HepG2 (cell line): ENCODE measurements around the gene ULBP2. TPM values are rescaled to one million over a fixed set of nuclear protein-coding genes. Genes with fewer than 3 reads are reported as not detected.

ENCODE experiments used
- ATAC-seq: fragments of 200-7000 bp; cut with Tn5 transposase; 3 replicates; pipeline ENCODE4 v1.9.1; 2020; ENCODE audit warnings: mild to moderate bottlenecking, moderate library complexity
- BruUV-seq: library from RNA; stranded (reverse); fragments of 400-500 nt; replicated peaks from 2 replicates; lab custom pipeline; 2021; lab: Mats Ljungman, UMichigan
- CTCF ChIA-PET: fragments of 300-600 bp; formaldehyde crosslinking; extraction: SDS; loops from one replicate; lab custom pipeline; 2021; ENCODE audit warnings: low total read pairs, inconsistent platforms, low intra/inter-chr PET ratio; lab: Yijun Ruan, JAX
- POLR2A ChIA-PET: fragments of 350-600 bp; sonication (Branson Sonifier 250); formaldehyde crosslinking; loops from one replicate; lab custom pipeline; 2020; ENCODE audit warnings: antibody characterized with exemption, inconsistent platforms; lab: Yijun Ruan, JAX
- DNase-seq: peaks from one replicate; pipeline ENCODE4 v3.0.0-alpha.2; 2015; ENCODE audit warnings: low spot score
- FAIRE-seq: peaks from 3 replicates; lab custom pipeline; 2011; peaks lifted over from hg19 to GRCh38; lab: Jason Lieb, UNC
- H2AFZ ChIP-seq: one replicate; pipeline ENCODE4 v1.6.1; 2011; ENCODE audit warnings: low read length, inconsistent platforms
- H3K27ac ChIP-seq: fragments of 300-600 bp; 3 replicates; pipeline ENCODE4 v1.8.0; 2011; ENCODE audit warnings: mixed run types, mild to moderate bottlenecking, mixed read lengths, low read length, inconsistent platforms; ENCODE audit not compliant: insufficient read depth; ENCODE audit errors: extremely low read length
- H3K27me3 ChIP-seq, 2 experiments: fragments of 200-600 bp in 1 of 2; 2 replicates in 1 of 2; 3 replicates in 1 of 2; pipeline versions ENCODE4 v1.6.0 to v1.8.0; 2011; ENCODE audit warnings: low read length in 2 of 2, mild to moderate bottlenecking in 2 of 2, moderate library complexity in 2 of 2, inconsistent platforms in 1 of 2; ENCODE audit not compliant: insufficient read depth in 2 of 2, control insufficient read depth in 1 of 2
- H3K36me3 ChIP-seq, 2 experiments: fragments of 200-600 bp in 1 of 2; replicated peaks in 1 of 2; 2 replicates in 1 of 2; 3 replicates in 1 of 2; pipeline versions ENCODE4 v1.5.1 to v1.8.0; 2011; ENCODE audit warnings: low read length in 2 of 2, inconsistent platforms in 1 of 2; ENCODE audit not compliant: insufficient read depth in 2 of 2, control insufficient read depth in 1 of 2
- H3K4me1 ChIP-seq: 2 replicates; pipeline ENCODE4 v1.5.1; 2012; ENCODE audit warnings: low read length, inconsistent platforms; ENCODE audit not compliant: insufficient read depth
- H3K4me2 ChIP-seq: 2 replicates; pipeline ENCODE4 v1.6.0; 2011; ENCODE audit warnings: low read depth, low read length, inconsistent platforms
- H3K4me3 ChIP-seq, 3 experiments: fragments of 200-600 bp in 1 of 3; sonication (generic), shearing (Covaris generic) in 1 of 3; replicated peaks in 1 of 3; 2 replicates each; pipeline ENCODE4 v1.5.1; 2011 to 2016; ENCODE audit warnings: low read length in 3 of 3, inconsistent platforms in 2 of 3, low read depth in 2 of 3, mild to moderate bottlenecking in 2 of 3, control low read depth in 1 of 3, mixed read lengths in 1 of 3; ENCODE audit not compliant: insufficient read depth in 1 of 3
- H3K79me2 ChIP-seq: one replicate; pipeline ENCODE4 v1.6.1; 2011; ENCODE audit warnings: low read length, inconsistent platforms; ENCODE audit not compliant: insufficient read depth
- H3K9ac ChIP-seq: 2 replicates; pipeline ENCODE4 v1.6.0; 2011; ENCODE audit warnings: mild to moderate bottlenecking, low read depth, low read length, inconsistent platforms; ENCODE audit not compliant: insufficient read depth
- H3K9me3 ChIP-seq: 2 replicates; pipeline ENCODE4 v1.5.1; 2012; ENCODE audit warnings: mild to moderate bottlenecking, low read length
- H4K20me1 ChIP-seq: 2 replicates; pipeline ENCODE4 v1.6.0; 2011; ENCODE audit warnings: inconsistent platforms, mild to moderate bottlenecking, low read length, moderate library complexity; ENCODE audit not compliant: insufficient read depth
- BRCA1 ChIP-seq: sonication (generic); formaldehyde crosslinking; IDR thresholded peaks from 2 replicates; pipeline ENCODE4 v1.4.0; 2020; ENCODE audit warnings: missing genetic modification reagents
- EZH2 ChIP-seq: conservative IDR thresholded peaks from 2 replicates; pipeline ENCODE4 v1.6.1; 2012; ENCODE audit warnings: mild to moderate bottlenecking, low read depth, low read length, moderate library complexity
- HDAC6 ChIP-seq: fragments of 200-600 bp; sonication (generic); IDR thresholded peaks from 2 replicates; pipeline ENCODE4 v1.7.0; 2017; ENCODE audit warnings: mild to moderate bottlenecking, antibody characterized with exemption, low read length, low read depth
- HNRNPL ChIP-seq: fragments of 200-400 bp; formaldehyde crosslinking; IDR thresholded peaks from 2 replicates; pipeline ENCODE4 v1.6.1; 2017; ENCODE audit warnings: mild to moderate bottlenecking, low read depth, low read length
- ZNF556 ChIP-seq: sonication (generic); formaldehyde crosslinking; IDR thresholded peaks from 2 replicates; pipeline ENCODE4 v1.4.0; 2020; ENCODE audit warnings: mild to moderate bottlenecking, missing genetic modification reagents, borderline replicate concordance
- ZSCAN25 ChIP-seq: sonication (generic); formaldehyde crosslinking; IDR thresholded peaks from 2 replicates; pipeline ENCODE4 v1.8.0; 2022; ENCODE audit warnings: mild to moderate bottlenecking, missing genetic modification reagents
- WGBS: methylation state at CpG from one replicate; pipeline ENCODE4 v1.1.6; 2017; ENCODE audit warnings: low lambda C conversion rate; 5-methylcytosine and 5-hydroxymethylcytosine counted together
- in situ Hi-C: cut with HindIII; loops from 2 replicates; pipeline ENCODE4 v1.10.0; 2017; ENCODE audit warnings: low pct_unique_long_range_greater_than_20kb; ENCODE audit not compliant: extremely low pct_ligation_motif_present
- intact Hi-C: fragments of 100-400 bp; cut with micrococcal nuclease; formaldehyde crosslinking; loops from one replicate; pipeline ENCODE4 v1.10.0; 2022; ENCODE audit not compliant: unreplicated experiment
- polyA plus RNA-seq, 8 experiments: library from polyadenylated mRNA; depleted of rRNA in 3 of 8; stranded (reverse) in 7 of 8; unstranded in 1 of 8; fragments of >200 nt; fragmentation: Illumina TruSeq in 4 of 8; extraction: Trizol in 4 of 8; gene quantifications; 2 replicates each; pipeline versions ENCODE4 v1.2.1 to v1.2.3, GENCODE V29; 2011 to 2016; ENCODE audit warnings: low read depth in 4 of 8, missing spikeins in 1 of 8, mixed read lengths in 1 of 8; ENCODE audit not compliant: insufficient read depth in 1 of 8
- total RNA-seq, 5 experiments: library from RNA; depleted of rRNA; stranded (reverse); fragments of >200 nt; fragmentation: Illumina TruSeq; extraction: Trizol; gene quantifications; 2 replicates each; pipeline ENCODE4 v1.2.3, GENCODE V29; 2016; ENCODE audit warnings: low read depth in 1 of 5
- TF ChIP-seq, protein P1 (sequence below): sonication (generic); formaldehyde crosslinking; IDR thresholded peaks from 2 replicates; pipeline ENCODE4 v1.4.0; 2020; ENCODE audit warnings: missing genetic modification reagents
- TF ChIP-seq, protein P2 (sequence below): sonication (generic); formaldehyde crosslinking; IDR thresholded peaks from 2 replicates; pipeline ENCODE4 v1.8.0; 2022; ENCODE audit warnings: mild to moderate bottlenecking, missing genetic modification reagents, moderate library complexity
- TF ChIP-seq, protein P3 (sequence below), 2 experiments: sonication (generic) in 1 of 2; formaldehyde crosslinking in 1 of 2; IDR thresholded peaks; 2 replicates each; pipeline versions ENCODE4 v1.4.0 to v1.6.1; 2016 to 2020; ENCODE audit warnings: borderline replicate concordance in 1 of 2, low read depth in 1 of 2, mild to moderate bottlenecking in 1 of 2, missing genetic modification reagents in 1 of 2

The ULBP2 gene
- total and polyA plus RNA-seq, 2 of the 13 experiments (the other 11 are each of a cell fraction or from before 2014, with no cell fraction given), result not detected

DNA sequence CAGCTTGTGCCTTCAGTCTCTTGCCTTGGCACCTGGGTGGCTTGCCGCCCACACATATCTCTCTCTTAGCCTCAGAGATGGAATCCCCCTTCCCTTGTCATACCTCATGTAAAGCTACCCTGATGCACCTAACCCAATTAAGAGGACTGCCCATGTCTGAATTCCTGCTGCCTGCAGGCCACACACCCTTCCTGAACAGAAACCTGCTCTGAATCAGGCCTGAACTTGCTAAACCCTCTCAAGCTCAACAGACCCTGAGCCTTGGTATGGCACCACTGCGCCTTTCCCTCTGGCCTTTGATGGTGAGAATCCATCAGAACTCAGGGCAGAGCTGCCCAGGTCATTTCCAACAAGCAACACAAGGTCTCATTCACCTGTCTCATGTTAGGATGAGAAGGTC, 24.1 kb upstream of the ULBP2 start:
- 44% methylated on average over 2 of the region's 2 CpGs for WGBS
- no peaks in the 10 kb centered on the region for H3K79me2 ChIP-seq
- in situ Hi-C loops (no loop called here), intact Hi-C loops (loop anchor here (1.0 kb wide), 1 partner anchor 77 kb away; no protein-coding TSS in a partner anchor)
- peaks cover 7% of the 10 kb centered on the region; the same call in 1 of the 2 replicates for H3K4me1 ChIP-seq
- no peaks in the 10 kb centered on the region for H3K36me3 ChIP-seq
- ATAC-seq (no peak), FAIRE-seq (no peak), DNase-seq (no peak)
- H3K4me3 ChIP-seq, result no peak overlapping the region
- H3K27me3 ChIP-seq, result peaks cover 10 to 63% of the 10 kb centered on the region in 2 experiments
- no peak overlapping the region for H3K4me2 ChIP-seq
- no peaks in the 10 kb centered on the region for H3K9me3 ChIP-seq
- BruUV-seq, result no TSS peak
- no peak overlapping the region for H3K9ac ChIP-seq
- POLR2A ChIA-PET, result no interaction called here
- no peak overlapping the region for H3K27ac ChIP-seq
- no peak for TF ChIP-seq ZNF556 (CRISPR knock-in tag)
- TF ChIP-seq, protein P1, sequence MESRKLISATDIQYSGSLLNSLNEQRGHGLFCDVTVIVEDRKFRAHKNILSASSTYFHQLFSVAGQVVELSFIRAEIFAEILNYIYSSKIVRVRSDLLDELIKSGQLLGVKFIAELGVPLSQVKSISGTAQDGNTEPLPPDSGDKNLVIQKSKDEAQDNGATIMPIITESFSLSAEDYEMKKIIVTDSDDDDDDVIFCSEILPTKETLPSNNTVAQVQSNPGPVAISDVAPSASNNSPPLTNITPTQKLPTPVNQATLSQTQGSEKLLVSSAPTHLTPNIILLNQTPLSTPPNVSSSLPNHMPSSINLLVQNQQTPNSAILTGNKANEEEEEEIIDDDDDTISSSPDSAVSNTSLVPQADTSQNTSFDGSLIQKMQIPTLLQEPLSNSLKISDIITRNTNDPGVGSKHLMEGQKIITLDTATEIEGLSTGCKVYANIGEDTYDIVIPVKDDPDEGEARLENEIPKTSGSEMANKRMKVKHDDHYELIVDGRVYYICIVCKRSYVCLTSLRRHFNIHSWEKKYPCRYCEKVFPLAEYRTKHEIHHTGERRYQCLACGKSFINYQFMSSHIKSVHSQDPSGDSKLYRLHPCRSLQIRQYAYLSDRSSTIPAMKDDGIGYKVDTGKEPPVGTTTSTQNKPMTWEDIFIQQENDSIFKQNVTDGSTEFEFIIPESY, result no peak
- TF ChIP-seq, protein P2, sequence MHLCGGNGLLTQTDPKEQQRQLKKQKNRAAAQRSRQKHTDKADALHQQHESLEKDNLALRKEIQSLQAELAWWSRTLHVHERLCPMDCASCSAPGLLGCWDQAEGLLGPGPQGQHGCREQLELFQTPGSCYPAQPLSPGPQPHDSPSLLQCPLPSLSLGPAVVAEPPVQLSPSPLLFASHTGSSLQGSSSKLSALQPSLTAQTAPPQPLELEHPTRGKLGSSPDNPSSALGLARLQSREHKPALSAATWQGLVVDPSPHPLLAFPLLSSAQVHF (CRISPR knock-in tag), result no peak
- no peak for TF ChIP-seq HDAC6
- no peak for TF ChIP-seq ZSCAN25
- no peak for TF ChIP-seq HNRNPL
- no peak for TF ChIP-seq EZH2
- TF ChIP-seq BRCA1 (CRISPR knock-in tag), result no peak
- TF ChIP-seq, protein P3, sequence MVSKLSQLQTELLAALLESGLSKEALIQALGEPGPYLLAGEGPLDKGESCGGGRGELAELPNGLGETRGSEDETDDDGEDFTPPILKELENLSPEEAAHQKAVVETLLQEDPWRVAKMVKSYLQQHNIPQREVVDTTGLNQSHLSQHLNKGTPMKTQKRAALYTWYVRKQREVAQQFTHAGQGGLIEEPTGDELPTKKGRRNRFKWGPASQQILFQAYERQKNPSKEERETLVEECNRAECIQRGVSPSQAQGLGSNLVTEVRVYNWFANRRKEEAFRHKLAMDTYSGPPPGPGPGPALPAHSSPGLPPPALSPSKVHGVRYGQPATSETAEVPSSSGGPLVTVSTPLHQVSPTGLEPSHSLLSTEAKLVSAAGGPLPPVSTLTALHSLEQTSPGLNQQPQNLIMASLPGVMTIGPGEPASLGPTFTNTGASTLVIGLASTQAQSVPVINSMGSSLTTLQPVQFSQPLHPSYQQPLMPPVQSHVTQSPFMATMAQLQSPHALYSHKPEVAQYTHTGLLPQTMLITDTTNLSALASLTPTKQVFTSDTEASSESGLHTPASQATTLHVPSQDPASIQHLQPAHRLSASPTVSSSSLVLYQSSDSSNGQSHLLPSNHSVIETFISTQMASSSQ (IDR thresholded peaks at IDR 0.05; ENCODE audit: low read depth), result no peak
- TF ChIP-seq, protein P3 (CRISPR knock-in tag; IDR thresholded peaks at IDR 0.05; ENCODE audit: borderline replicate concordance), result no peak
- CTCF ChIA-PET, result interaction anchor here (1.3 to 1.6 kb wide), 2 partner anchors 78 to 83 kb away, joined by 3 to 7 read pairs; no protein-coding TSS in a partner anchor
- no peak overlapping the region for H2AFZ ChIP-seq
- H4K20me1 ChIP-seq, result no peaks in the 10 kb centered on the region
